Activated T-helper 1 cell treated with anti-CD3 and anti-CD28 coated beads, Interleukin-2, amount 50 U/mL, for 16 hours (primary cell): ENCODE results near the gene KLHDC3.
"Not testable (repeated sequence)": the region's sequence is repeated elsewhere in the genome, so short reads cannot be mapped to it uniquely, and the experiment has no call there.

ENCODE experiments used
- DNase-seq, 2 donors: peaks; one replicate each; pipeline ENCODE4 v3.0.0-alpha.2; 2020; ENCODE audit warnings: low read depth in 1 of 2, low spot score in 1 of 2

The KLHDC3 gene

DNA sequence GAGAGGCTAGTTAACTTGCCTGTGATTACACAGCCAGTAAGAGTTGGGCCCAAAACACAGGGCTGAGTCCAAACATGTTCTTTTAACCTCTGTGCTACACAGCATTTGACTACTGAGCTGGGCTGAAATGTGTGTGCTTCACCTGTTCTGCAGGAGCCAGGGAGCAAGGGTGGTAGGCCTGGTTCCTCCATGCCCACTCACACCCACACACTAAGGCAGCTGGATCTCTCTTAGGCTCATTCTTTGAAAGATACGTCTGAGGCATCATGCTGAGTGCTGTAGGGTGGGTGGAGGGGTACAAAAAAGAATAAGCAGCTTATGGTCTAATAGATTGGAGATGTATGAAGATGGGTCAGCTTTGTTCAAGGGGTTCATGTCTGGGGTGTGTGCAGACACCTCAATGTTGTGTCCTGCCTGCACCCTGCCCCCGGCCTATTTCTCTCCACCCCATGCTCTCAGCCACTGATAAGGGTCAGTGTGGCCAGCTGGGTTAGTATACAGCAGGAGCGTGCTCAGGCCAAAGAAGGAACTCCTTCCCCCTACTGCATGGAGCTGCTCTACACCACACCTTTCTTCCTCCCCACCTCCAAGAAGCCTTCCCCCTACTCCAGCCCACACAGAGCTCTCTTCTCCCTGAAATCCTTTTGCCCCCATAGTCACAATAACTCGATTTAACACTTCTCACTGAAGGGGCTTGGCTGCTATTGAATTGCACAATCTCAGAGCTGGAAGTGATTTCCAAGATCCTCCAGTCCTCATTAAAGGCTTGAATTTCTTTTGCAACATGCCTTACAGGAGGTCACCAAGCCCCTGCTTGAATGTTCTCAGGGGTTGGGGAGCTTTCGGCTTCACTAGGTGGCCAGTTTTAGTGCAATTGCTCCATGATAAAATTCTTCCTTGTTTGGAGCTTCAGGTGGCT lies 26.3 kb upstream of the KLHDC3 start:
- DNase-seq = no peak

DNA sequence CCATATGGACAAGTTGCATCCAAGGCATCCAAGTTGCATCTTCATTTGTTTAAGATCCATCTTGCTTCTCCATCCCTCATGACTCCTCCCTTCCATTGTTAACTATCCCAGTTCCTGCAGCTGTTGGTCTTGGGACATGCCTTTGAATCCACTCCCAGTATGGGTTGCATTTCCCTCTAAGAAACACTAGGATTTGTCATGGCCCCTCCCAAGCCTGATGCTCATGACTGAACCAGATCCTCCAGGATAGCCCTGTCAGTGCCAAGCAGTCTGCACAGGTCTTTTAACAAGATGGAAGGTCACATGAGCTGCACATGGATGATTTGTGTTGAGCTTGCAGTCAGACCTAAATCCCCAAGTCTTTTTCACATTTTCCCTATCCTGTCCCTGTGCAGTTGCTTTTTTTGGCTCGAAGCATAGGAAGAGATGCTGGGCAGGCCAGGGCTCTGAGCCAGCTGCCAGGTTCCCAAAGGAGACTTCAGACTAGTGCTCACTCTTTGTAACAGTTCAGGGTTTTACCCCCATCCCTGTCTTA lies 25.5 kb upstream of the KLHDC3 start:
- no peak for DNase-seq

DNA sequence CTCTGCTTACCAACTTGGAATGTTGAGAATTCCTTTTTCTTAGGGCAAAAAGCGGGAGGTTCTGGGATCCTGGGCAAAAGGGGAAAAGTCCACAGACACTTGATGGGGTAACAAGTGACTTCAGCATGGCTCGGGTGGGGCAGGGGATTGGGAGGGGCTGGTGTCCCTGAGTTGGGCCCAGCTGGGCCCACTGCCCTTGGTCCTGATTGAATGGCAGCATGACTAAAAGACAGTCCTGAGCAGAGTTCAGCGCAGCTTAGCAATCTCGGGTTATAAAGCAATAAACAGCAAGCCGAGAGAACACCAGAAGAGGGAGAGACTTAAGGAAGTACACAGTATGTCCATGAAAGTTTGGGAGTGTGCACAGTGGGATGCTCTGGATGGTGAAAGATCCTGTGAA lies 24.1 kb upstream of the KLHDC3 start:
- DNase-seq = no peak

DNA sequence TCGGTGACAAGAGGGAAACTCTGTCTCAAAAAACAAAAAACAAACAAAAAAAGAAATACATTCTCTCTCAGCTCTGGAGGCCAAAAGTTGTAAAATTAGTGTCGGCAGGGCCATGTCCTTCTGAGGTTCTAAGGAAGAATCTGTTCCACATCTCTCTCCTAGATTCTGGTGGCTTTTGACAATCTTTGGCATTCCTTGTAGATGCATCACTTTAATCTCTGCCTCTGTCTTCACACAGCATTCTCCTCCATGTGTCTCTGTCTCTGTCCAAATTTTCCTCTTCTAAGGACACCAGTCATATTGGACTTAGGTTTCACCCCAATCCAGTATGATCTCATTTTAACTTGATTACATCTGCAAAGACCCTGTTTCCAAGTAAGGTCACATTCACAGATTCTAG lies 20.6 kb upstream of the KLHDC3 start:
- no peak for DNase-seq

DNA sequence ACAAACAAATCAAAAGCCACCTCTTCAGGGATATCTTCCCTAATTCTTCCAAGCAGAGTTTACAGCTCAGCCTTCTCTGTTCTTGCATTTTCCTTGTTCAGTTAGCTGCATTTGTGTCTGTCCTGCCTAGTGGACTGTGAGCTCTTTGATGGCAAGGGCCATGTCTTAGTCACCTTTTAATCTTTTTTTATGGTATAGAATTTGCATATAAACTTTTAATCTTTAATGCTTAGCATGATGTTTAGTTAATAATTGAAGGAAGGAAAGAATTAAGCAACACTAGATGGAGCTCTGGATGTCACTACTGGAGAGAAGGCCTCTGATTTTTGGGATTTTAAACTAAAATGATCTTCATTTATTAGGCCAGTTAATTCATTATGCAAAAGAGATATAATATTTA lies 17.5 kb upstream of the KLHDC3 start:
- DNase-seq = no peak

DNA sequence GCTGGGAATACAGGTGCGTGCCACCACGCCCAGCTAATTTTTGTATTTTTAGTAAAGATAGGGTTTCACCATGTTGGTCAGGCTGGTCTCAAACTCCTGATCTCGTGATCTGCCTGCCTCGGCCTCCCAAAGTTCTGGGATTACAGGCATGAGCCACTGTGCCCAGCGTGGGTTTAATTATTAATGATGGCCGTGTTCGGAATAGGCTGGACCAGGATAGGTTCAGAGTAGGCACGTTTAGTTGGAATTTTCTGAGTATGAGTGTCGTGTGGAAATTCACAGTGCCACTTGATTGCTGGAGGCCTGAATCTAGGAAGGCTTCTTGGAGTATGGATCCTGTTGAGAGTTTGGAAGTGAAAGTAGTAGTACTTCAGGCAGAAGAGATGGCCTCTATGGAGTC lies 15.8 kb upstream of the KLHDC3 start:
- DNase-seq = not testable (repeated sequence)

DNA sequence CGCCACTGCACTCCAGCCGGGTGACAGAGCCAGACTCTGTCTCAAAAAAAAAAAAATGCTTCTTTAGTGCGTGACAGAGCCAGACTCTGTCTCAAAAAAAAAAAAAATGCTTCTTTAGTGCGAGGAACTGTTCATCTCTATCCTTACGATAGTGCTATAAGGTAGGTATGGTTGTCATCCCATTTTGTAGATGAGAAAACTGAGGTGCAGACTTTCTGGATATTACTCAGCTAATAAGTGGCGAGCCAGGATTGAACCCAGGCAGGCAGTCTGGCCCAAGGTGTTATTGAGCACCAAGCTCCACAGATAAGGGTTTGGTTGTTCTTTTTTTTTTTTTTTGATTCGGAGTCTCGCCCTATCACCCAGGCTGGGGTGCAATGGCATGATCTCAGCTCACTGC lies 12.2 kb upstream of the KLHDC3 start:
- DNase-seq = no peak

DNA sequence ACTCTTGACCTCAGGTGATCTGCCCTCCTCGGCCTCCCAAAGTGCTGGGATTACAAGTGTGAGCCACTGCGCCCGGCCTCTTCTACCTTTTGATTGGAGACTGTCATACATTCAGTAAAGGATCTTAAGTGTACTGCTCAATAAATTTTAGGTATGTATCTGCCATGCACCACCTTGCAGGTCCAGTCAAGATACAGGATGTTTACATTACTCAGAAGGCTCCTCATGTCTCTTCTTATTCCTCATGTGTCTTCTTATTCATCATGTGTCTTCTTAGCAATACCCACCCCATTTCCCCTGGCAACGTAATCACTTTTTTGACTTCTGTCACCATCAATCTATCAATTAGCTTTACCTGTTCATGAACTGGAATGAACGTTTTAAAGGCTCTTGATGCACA lies 8.2 kb upstream of the KLHDC3 start:
- no peak for DNase-seq

DNA sequence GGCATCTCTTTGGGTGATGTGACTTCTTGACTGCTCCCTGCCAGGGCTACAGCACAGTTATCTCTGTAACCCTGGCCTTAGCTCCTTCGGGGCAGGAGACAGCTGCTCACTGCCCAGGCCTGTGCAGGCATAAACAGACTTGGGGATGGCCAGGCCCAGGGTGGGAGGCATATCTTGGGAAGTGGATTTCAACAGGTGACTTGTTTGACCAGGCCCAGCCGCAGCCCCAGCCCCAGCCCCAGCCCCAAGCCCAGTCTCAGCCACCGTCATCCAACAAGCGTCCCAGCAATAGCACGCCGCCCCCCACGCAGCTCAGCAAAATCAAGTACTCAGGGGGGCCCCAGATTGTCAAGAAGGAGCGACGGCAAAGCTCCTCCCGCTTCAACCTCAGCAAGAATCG lies 7.8 kb upstream of the KLHDC3 start:
- DNase-seq = no peak

DNA sequence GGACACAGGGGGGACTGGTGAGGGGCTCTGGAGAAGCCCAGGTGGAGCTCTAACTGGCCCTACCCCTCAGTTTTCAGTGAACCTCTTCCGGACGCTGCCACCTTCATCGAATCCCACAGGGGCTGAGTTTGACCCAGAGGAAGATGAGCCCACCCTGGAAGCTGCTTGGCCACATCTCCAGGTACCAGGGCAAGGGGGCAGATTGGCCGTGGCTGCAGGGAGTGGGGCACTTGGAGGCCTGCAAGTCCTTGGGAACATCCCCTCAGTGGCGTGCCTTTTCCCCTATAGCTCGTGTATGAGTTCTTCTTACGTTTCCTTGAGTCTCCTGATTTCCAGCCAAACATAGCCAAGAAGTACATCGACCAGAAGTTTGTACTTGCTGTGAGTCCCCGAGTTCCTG lies 6.9 kb upstream of the KLHDC3 start:
- DNase-seq = no peak

DNA sequence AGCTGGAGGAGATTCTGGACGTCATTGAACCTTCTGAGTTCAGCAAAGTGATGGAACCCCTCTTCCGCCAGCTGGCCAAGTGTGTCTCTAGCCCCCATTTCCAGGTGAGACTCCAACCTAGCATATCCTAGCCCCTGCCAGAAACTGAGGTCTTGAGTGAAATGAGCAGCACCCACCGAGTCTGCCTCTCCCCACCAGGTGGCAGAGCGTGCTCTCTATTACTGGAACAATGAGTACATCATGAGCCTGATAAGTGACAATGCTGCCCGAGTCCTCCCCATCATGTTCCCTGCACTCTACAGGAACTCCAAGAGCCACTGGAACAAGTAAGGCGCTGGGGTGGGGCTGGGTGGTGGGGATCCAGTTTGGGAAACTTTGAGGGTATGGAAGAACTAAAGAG lies 4.9 kb upstream of the KLHDC3 start:
- DNase-seq = no peak

DNA sequence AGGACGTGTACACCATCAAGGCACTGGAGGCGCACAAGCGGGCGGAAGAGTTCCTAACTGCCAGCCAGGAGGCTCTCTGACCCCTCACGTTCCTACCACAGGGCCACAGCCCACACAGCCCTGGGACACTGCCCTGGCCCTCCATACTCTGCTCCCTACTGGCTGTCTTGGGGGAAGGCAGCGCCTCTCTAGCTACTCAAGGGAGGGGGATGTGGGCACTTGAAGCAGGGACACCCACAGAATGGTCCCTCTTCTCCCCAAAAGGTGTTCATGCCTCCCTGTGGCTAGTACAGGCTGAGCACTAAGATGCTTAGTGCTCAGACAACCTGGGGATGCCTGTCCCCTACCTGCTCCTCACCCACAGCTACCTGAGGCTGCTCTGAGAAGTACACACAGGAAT lies 2.8 kb upstream of the KLHDC3 start:
- DNase-seq = no peak

DNA sequence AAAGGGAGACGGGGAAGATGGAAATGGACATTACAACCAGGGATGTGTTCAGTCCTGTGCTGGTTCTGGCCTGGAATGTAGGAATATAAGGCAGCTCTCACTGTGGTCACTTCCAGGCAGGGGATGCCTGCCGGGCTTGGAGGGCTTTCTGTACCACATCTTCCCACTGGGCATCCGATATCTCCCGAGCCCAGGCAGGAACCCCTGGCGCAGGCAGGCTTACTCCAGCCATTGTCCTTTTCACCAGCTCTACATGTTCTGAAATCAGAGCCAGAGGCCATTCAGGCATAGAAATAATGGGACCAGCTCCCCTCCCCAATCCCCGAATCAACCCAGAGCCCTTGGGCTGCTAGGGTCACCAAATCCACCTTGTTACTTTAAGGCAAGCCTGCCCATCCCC lies 1.7 kb upstream of the KLHDC3 start:
- no peak for DNase-seq

DNA sequence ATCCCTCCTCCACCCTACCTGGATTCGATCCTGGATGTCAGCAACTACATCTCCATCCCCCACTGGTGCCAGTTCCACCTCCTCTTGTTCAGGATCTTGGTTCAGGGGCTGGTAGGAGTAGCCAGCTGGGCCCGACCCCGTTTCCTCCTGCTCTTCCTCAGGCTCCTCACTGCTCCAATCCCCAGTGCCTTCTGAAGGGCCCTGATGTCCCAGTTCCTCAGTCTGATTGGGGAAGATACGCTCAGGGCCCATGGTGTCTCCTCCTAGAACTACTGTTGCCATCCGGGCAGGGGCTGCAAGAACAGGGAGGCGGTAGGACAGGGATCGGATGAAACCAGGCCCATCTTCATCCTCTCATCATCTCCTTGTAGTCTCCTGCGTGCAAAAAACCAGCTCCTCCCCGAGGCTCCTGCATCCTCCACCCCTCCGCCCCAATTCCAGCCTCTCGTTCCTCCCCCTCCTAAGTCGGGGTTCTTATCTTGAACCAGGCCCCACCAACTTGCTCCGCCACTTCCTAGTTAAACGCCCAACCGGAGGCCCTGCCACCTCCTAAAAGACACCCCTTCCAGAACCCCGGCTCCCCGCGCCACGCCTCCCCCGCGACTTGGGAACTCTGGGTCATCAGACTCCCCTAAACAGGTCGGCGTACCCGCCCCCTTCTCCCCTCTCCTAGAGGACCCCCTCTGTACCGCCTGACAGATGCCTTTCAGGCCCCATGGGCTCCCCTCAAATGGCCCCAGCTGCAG lies 779 bp upstream of the KLHDC3 start:
- DNase-seq = no peak

DNA sequence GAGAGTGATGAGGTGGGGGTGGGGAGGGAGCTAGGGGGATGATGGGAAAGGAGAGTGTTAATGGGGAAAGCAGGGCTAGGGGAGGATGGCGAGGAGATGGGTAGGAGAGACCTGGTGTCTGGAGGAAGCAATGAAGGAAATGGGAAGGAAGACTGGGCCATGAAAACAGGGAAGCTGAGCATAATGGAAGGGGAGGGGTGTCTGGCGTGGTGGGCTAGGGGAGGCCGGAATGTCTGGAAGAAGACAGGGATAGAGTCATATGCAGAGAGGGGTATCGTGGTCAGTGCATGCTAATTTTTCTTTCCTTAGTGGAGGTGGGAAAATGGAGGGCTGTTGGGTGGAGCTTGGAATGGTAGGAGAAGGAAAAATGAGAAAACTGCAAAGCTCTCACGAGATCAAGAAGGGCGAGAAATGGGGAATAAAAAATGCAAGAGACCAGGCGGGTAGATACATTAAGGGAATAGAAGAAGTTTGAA lies 423 bp downstream of the KLHDC3 start:
- DNase-seq = no peak

DNA sequence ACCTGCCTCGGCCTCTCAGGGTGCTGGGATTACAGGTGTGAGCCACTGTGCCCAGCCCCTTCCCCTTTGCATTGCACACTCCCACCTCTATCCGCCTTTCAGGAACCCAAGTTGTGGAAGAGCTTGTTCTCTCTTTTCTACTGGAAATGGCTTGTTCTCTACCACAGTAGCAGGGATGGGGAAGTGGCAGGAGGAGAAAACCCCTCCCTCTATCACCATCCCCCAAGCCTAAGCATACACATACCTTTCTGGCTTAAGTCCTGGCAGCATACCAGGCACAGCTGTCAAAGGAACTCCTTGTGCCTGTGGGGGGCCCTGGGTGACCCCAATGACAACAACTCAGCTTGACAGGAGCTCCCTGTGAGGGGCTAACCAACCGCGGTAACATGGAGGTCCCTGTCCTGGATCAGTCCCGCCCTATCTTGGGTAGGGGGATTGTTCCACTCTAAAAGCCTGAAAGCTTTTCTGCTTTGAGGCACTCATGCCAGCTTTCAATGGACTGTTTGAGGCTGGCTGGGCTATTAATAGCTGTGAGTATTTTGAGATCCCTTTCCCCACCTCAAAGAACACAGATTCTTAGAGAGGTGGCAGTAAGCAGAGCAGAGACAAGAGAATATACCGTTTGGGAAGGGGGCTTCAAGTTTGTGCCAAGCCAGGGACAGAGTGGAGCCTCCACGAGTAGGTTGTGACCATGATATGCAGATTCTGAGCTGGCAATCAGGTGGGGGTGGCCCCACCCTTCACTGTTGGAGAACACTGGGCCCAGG lies 2.3 kb downstream of the KLHDC3 start:
- DNase-seq = no peak

DNA sequence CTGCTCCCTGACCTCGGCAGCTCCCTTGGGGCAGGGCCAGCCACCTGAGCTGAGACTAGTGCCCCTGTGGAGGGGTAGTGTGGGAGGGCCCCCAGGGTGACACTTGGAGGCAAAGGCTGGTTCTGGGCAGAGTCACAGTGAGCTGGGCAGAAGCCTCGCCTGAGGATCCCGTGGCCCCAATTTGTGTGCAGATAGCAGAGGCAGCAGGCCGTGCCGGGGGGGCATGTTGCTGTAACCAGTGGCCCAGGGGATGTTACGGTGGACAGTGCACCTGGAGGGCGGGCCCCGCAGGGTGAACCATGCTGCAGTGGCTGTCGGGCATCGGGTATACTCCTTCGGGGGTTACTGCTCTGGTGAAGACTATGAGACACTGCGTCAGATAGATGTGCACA lies 2.9 kb downstream of the KLHDC3 start:
- DNase-seq = no peak

DNA sequence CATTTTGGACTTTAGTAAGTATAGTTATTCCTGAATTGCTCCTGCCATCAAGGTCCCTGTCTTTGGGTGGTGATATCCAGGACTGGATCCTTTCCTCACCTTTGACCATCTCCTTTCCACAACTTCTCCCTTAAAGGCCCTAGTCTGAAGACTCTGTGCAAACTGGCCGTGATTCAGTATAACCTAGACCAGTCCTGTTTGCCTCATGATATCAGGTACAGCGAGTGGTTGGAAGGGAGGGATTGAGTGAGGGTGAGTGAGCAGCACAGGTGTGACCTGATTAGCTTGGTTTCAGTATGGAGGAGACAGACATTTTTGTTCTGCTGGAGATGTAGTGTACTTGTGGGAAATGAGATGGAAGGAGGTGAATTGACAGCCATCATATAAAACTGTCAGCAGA lies 5.1 kb downstream of the KLHDC3 start:
- DNase-seq = no peak

DNA sequence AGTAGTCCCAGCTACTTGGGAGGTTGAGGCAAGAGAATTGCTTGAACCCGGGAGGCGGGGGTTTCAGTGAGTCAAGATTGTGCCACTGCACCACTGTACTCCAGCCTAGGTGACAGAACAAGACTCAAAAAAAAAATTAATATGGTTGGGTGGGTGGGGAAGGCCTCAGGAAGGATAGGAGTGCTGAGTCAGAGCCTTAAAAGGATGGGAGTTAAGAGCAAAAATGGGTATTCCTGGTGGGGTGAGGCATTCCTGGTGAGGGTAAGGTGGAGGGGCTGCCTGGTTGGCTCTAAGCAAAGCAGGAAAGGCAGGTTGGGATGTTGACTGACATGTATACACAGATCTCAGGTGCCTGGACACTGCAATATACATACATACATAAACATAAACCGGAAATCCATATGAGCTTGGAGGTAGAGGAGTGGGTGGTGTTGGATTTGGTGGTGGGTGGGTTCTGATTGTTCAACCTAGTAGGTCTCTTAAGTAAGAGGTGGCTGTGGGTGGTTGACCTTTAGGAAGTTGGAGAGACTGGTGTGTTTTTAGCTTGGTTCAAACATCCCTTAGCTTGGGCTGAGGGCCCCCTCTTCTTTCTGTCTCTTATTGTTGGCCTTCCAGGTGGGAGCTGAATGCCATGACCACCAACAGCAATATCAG lies 6.1 kb downstream of the KLHDC3 start:
- no peak for DNase-seq

DNA sequence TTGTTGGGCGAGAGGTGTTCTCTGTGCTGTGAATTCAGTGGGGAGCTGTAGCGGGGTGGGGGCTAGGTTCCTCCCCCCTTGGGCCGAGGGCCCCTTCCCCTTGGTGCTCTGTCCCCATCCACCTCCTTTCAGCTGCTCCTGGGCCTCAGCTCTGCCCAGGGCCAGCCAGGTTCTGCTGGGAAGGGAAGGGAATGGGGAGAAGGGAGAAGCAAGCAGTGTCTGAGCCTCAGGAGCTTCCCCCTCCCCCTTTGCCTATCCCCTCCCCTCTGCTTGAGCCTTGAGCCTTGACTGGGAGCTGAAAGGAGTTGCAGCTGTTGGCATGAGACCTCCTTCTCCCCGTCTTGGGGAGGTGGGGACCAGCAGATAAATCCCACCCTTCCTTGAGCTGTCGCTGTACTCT lies 6.8 kb downstream of the KLHDC3 start:
- DNase-seq = no peak
